Smooth muscle cell (in vitro differentiated cells): ENCODE measurements around the gene CFAP210. TPM values are rescaled to one million over a fixed set of nuclear protein-coding genes. Genes with fewer than 3 reads are reported as not detected.

ENCODE experiments used
- DNase-seq: peaks from one replicate; lab custom pipeline; 2025; ENCODE audit not compliant: unreplicated experiment; lab: John Stamatoyannopoulos, UW
- H2AFZ ChIP-seq: fragments of 200-600 bp; sonication (generic); 2 replicates; pipeline ENCODE4 v1.6.0; 2016; ENCODE audit warnings: antibody characterized with exemption, low read depth, mild to moderate bottlenecking
- H3F3A ChIP-seq: fragments of 200-600 bp; sonication (generic); 2 replicates; pipeline ENCODE4 v1.6.0; 2017; ENCODE audit warnings: antibody characterized with exemption, low read depth
- H3K27ac ChIP-seq: fragments of 200-600 bp; sonication (generic); 2 replicates; pipeline ENCODE4 v1.5.1; 2016; ENCODE audit warnings: low read depth, mild to moderate bottlenecking
- H3K27me3 ChIP-seq: fragments of 200-600 bp; sonication (generic); 2 replicates; pipeline ENCODE4 v1.6.1; 2016; ENCODE audit warnings: low read depth, mild to moderate bottlenecking
- H3K36me3 ChIP-seq: fragments of 200-600 bp; sonication (generic); 2 replicates; pipeline ENCODE4 v1.5.1; 2016; ENCODE audit warnings: low read depth
- H3K4me1 ChIP-seq: fragments of 200-600 bp; sonication (generic); 2 replicates; pipeline ENCODE4 v1.5.1; 2016; ENCODE audit warnings: low read depth
- H3K4me2 ChIP-seq: fragments of 200-600 bp; sonication (generic); 2 replicates; pipeline ENCODE4 v1.6.0; 2016; ENCODE audit warnings: mild to moderate bottlenecking
- H3K4me3 ChIP-seq: fragments of 200-600 bp; sonication (generic); 2 replicates; pipeline ENCODE4 v1.5.1; 2016; ENCODE audit warnings: mild to moderate bottlenecking
- H3K79me2 ChIP-seq: fragments of 200-600 bp; sonication (generic); 2 replicates; pipeline ENCODE4 v1.6.0; 2016; ENCODE audit warnings: low read depth, mild to moderate bottlenecking
- H3K9ac ChIP-seq: fragments of 200-600 bp; sonication (generic); 2 replicates; pipeline ENCODE4 v1.6.0; 2016; ENCODE audit warnings: low read depth
- H3K9me3 ChIP-seq: fragments of 200-600 bp; sonication (generic); replicated peaks from 2 replicates; pipeline ENCODE4 v1.5.1; 2016; ENCODE audit warnings: low read depth
- H4K20me1 ChIP-seq: fragments of 200-600 bp; sonication (generic); 2 replicates; pipeline ENCODE4 v1.6.0; 2016; ENCODE audit warnings: low read depth
- CTCF ChIP-seq: fragments of 200-600 bp; sonication (generic); IDR thresholded peaks from 2 replicates; pipeline ENCODE4 v1.5.1; 2017; ENCODE audit warnings: borderline replicate concordance, mild to moderate bottlenecking, antibody characterized with exemption; ENCODE audit not compliant: insufficient read depth, poor library complexity, severe bottlenecking
- WGBS: methylation state at CpG from one replicate; pipeline ENCODE4 v1.1.7; 2016; ENCODE audit warnings: low lambda C conversion rate; 5-methylcytosine and 5-hydroxymethylcytosine counted together
- polyA plus RNA-seq: library from polyadenylated mRNA; unstranded; fragments of >200 nt; fragmentation: Nextera tagmentation; extraction: Ambion mirVana; gene quantifications from 2 replicates; pipeline ENCODE4 v1.2.1, GENCODE V29; 2016
- total RNA-seq: library from RNA; depleted of rRNA; stranded (reverse); fragments of >200 nt; gene quantifications from 2 replicates; pipeline ENCODE4 v1.2.3, GENCODE V29; 2014

The CFAP210 gene
- total and polyA plus RNA-seq, 2 experiments from 2014 or later = 0.13 TPM; not detected in 1

- Histone ChIP-seq H3K27ac (no peak overlapping the region), H2AFZ (no peak overlapping the region), H3K4me2 (no peak overlapping the region), H3K4me1 (no peaks in the 10 kb centered on the region), H3K27me3 (no peaks in the 10 kb centered on the region), H3K9me3 (no peaks in the 10 kb centered on the region), H3K36me3 (no peaks in the 10 kb centered on the region), H3K9ac (no peak overlapping the region), H3F3A (no peaks in the 10 kb centered on the region), H3K79me2 (no peaks in the 10 kb centered on the region), H4K20me1 (no peaks in the 10 kb centered on the region), H3K4me3 (no peak overlapping the region)
- TF ChIP-seq CTCF = no peak
- WGBS = 100% methylated on average over 1 of the region's 1 CpG
- DNase-seq = no peak
Measured at GRCh38 chr2:169709981-169710380, 15.8 kb upstream of the CFAP210 start.

GRCh38 chr2:169709331-169709730 lies 15.1 kb upstream of the CFAP210 start:
- Histone ChIP-seq H3K4me2 (no peak overlapping the region), H3K79me2 (no peaks in the 10 kb centered on the region), H2AFZ (no peak overlapping the region), H3K27ac (no peak overlapping the region), H3K36me3 (no peaks in the 10 kb centered on the region), H3K4me1 (no peaks in the 10 kb centered on the region), H3K4me3 (no peak overlapping the region), H3K27me3 (no peaks in the 10 kb centered on the region), H4K20me1 (no peaks in the 10 kb centered on the region), H3K9me3 (no peaks in the 10 kb centered on the region), H3F3A (no peaks in the 10 kb centered on the region), H3K9ac (no peak overlapping the region)
- 93% methylated on average over 1 of the region's 1 CpG for WGBS
- TF ChIP-seq CTCF = no peak
- DNase-seq = no peak

- Histone ChIP-seq H3K9me3 (no peaks in the 10 kb centered on the region), H3K4me2 (no peak overlapping the region), H3K36me3 (no peaks in the 10 kb centered on the region), H3K27ac (no peak overlapping the region), H3F3A (no peaks in the 10 kb centered on the region), H4K20me1 (no peaks in the 10 kb centered on the region), H2AFZ (no peak overlapping the region), H3K9ac (no peak overlapping the region), H3K27me3 (no peaks in the 10 kb centered on the region), H3K79me2 (no peaks in the 10 kb centered on the region), H3K4me1 (no peaks in the 10 kb centered on the region), H3K4me3 (no peak overlapping the region)
- 75% methylated on average over 2 of the region's 2 CpGs for WGBS
- no peak for DNase-seq
- TF ChIP-seq CTCF = no peak
Measured at GRCh38 chr2:169707626-169708025, 13.4 kb upstream of the CFAP210 start.

GRCh38 chr2:169705927-169706326 lies 11.7 kb upstream of the CFAP210 start:
- H3K27me3 ChIP-seq = no peaks in the 10 kb centered on the region
- DNase-seq = no peak
- no peak overlapping the region for H3K27ac ChIP-seq
- no peaks in the 10 kb centered on the region for H3F3A ChIP-seq
- no peaks in the 10 kb centered on the region for H3K4me1 ChIP-seq
- H3K4me2 ChIP-seq = no peak overlapping the region
- no peaks in the 10 kb centered on the region for H3K36me3 ChIP-seq
- no peaks in the 10 kb centered on the region for H3K79me2 ChIP-seq
- no peaks in the 10 kb centered on the region for H4K20me1 ChIP-seq
- 46% methylated on average over 2 of the region's 2 CpGs for WGBS
- H3K9me3 ChIP-seq = no peaks in the 10 kb centered on the region
- no peak overlapping the region for H2AFZ ChIP-seq
- no peak for TF ChIP-seq CTCF
- no peak overlapping the region for H3K9ac ChIP-seq
- H3K4me3 ChIP-seq = no peak overlapping the region
